Measurements from ENCODE around the gene CFAP97D2.

The CFAP97D2 gene

GRCh38 chr13:114268344-114269280, 89.6 kb downstream of the CFAP97D2 start:
- DNase-seq (ENCODE audit: low read depth in 2 of 2), result no peak

- DNase-seq (ENCODE audit: low read depth in 2 of 2), result no peak
Observed at GRCh38 chr13:114269281-114269770, 90.3 kb downstream of the CFAP97D2 start.

All from stimulated activated CD8-positive, alpha-beta memory T cell treated with anti-CD3 and anti-CD28 coated beads, Interleukin-15, amount 100 ng/mL, for 48 hours (primary cell).